ENCODE results near the gene MYO18B. TPM values are rescaled to one million over a fixed set of nuclear protein-coding genes. Genes with fewer than 3 reads are reported as not detected.

Gene MYO18B
- total RNA-seq, 1 donor from 2014 or later = 139 TPM

DNA sequence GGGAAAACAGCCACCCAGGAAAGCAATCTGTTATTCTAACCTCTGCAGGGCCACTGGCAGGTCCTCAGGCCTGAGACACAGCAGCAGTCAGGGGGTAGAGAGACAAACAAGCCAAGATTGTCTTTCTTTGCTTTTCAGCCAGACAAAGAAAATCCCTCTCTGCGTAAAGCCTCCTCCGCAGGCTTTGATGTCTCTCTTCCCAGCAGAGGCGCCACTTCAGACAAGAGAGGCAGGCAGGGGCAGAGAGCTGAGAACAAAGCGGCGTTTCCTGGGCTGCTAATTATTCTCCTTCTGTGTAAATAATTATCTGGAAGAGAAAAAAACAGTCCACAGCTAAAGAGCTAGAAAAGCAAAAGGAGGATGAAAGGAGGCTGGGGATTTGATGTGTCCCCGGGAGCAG lies 324.5 kb downstream of the MYO18B start:
- intact Hi-C loops (cut with DNase I) = no loop called here
- ATAC-seq = peak; percentile 21
- no peak for DNase-seq (ENCODE audit: missing footprints)

DNA sequence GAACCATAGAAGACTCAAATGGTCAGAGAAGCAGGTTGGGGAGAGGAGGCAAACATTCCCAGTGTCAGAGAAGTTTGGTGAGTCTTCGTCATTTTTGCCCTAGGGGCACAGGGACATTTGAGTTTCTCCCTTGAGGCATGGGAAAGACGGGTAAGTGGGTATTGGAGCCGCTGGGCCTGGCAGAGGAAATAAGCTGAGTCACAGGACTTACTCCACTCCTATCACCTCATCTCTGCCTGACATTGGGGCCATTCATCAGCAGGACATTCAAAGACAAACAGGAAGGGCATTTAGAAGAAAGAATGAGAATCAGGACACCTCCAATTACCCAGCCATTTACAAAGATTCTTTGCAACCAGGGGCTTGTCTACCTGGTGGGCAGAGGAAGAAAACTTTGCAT lies 326.6 kb downstream of the MYO18B start:
- ATAC-seq = no peak
- intact Hi-C loops (cut with DNase I) = no loop called here

DNA sequence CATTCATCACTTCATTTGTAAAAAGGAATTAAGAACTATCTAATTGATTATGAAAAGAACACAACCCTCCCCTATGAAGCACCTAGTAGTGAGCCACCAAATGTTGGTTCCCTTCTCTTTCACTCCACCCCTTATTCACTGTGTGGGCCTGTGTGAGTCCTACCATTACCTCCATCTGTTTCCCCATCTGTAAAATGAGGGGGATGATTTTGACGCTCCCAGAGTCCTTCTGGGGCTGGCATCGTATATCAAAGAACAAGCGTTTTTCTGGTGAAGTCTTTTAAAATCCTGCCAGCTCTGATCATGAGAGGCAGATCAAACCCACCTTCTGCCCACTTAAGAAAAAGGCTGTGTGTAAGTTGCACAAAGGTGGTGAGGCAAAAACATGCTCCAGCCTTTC lies 330.6 kb downstream of the MYO18B start:
- intact Hi-C loops (cut with DNase I) = no loop called here
- ATAC-seq (no peak), DNase-seq (ENCODE audit: missing footprints) (no peak)

More for the DNA sequence above, 326.6 kb downstream of the MYO18B start:
- no peak for DNase-seq (ENCODE audit: missing footprints)

DNA sequence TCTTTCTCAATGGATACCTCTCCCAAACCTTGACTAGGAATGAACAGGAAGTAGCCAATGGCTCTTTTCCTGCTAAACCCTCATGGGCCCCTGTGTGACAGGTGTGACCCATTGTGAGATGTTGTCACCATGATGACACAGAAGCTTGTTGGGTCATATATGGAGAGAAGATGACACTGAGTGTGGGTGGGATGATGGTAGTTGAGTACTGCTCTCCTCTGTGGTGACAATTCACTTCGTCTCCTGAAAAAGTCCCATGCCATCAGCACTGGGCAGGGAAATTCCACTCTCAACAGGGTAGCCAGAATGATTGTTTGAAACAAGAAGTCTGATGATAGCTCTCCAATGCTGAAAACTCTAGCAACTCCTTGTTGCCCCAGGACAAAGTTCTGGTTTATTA lies 333.3 kb downstream of the MYO18B start:
- intact Hi-C loops (cut with DNase I) = no loop called here
- DNase-seq (ENCODE audit: missing footprints) = no peak
- ATAC-seq = no peak

DNA sequence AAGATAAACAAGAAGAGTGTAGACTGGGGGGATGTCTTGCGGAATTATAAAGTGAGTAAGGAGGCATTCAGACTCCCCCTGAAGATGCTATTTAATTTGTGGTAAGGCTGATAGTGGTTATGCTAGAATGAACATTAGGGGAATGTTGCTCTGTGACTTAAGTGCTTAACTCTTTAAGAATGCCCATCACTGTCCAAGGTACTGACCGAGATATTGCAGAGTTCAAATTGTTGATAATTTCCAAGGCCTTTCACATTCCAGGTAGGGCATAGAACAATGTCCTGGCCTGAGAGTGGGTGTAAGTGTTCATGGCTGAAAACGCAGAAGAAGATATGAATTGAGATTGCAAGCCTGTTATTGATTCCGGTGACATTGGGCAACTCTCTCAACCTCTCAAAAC lies 337.0 kb downstream of the MYO18B start:
- intact Hi-C loops (cut with DNase I) = no loop called here
- ATAC-seq (no peak), DNase-seq (ENCODE audit: missing footprints) (no peak)

Other genes starting within 250 kb of the MYO18B start
- 4.0 TPM for gene GRK3, start 177.5 kb upstream of the MYO18B start, total RNA-seq

Data from Right ventricle myocardium inferior (tissue), 1 donor.